ENCODE results near the gene MANBA. TPM values are rescaled to one million over a fixed set of nuclear protein-coding genes. Genes with fewer than 3 reads are reported as not detected.

Gene MANBA
- total RNA-seq, 1 experiment from 2014 or later = 21.4 TPM

GRCh38 chr4:102639598-102639997 lies 121.2 kb downstream of the MANBA start:
- no peaks in the 10 kb centered on the region for H3K27me3 Mint-ChIP-seq (ENCODE audit: low read depth)
- no peaks in the 10 kb centered on the region for H4K20me1 ChIP-seq (ENCODE audit: control insufficient read depth, insufficient read depth, insufficient read length)
- H3K4me1 ChIP-seq (ENCODE audit: insufficient read depth, low read length) = no peaks in the 10 kb centered on the region
- no peak overlapping the region for H3T11ph ChIP-seq (ENCODE audit: low read length)
- no peaks in the 10 kb centered on the region for H3K27me3 ChIP-seq (ENCODE audit: insufficient read depth, low read length)
- no peaks in the 10 kb centered on the region for H3K9me3 Mint-ChIP-seq
- no peak overlapping the region for H3K4ac ChIP-seq (ENCODE audit: low read depth, low read length)
- H2BK12ac ChIP-seq (ENCODE audit: insufficient read length, low read depth, low read length) = no peak overlapping the region
- no peak overlapping the region for H4K5ac ChIP-seq (ENCODE audit: insufficient read length, low read depth, low read length)
- no peaks in the 10 kb centered on the region for H3K9me3 ChIP-seq (ENCODE audit: control insufficient read depth, low read depth, low read length)
- H2BK15ac ChIP-seq (ENCODE audit: low read depth, low read length) = no peak overlapping the region
- H3K4me1 Mint-ChIP-seq = no peaks in the 10 kb centered on the region
- no peak overlapping the region for H3K4me2 ChIP-seq (ENCODE audit: insufficient read depth, insufficient read length, low read length)
- no peak overlapping the region for H2AK5ac ChIP-seq (ENCODE audit: insufficient read length, low read length)
- no peak for TF ChIP-seq CTCF (conservative IDR thresholded peaks at IDR 0.05)
- H3K9ac ChIP-seq (ENCODE audit: extremely low read depth, insufficient read length, low read length) = no peak overlapping the region
- no peak overlapping the region for H2BK20ac ChIP-seq (ENCODE audit: low read depth, low read length, poor library complexity, severe bottlenecking)
- H2BK120ac ChIP-seq (ENCODE audit: low read depth, low read length, poor library complexity, severe bottlenecking) = no peak overlapping the region
- peak overlapping the region in 2 of 3 experiments; percentile 20 to 58; a peak in 2 of 7 replicates for H3K27ac Mint-ChIP-seq
- H2AFZ ChIP-seq (ENCODE audit: low read length) = no peak overlapping the region
- no peaks in the 10 kb centered on the region for H3K79me1 ChIP-seq (ENCODE audit: insufficient read depth, low read depth, low read length, poor library complexity, severe bottlenecking)
- H3K27ac ChIP-seq (ENCODE audit: insufficient read length, low read depth, low read length) = no peak overlapping the region
- H4K8ac ChIP-seq (replicated peaks; ENCODE audit: insufficient read length, low read depth, low read length) = no peak overlapping the region
- WGBS (ENCODE audit: extremely low coverage, insufficient read length, low lambda C conversion rate) = no CpG with 5 or more reads among the region's 7 CpGs
- no peak overlapping the region for H3K56ac ChIP-seq (ENCODE audit: insufficient read length, low read depth, low read length)
- H3K23me2 ChIP-seq (ENCODE audit: insufficient read length, low read depth, low read length, poor library complexity, severe bottlenecking) = no peaks in the 10 kb centered on the region
- H3K79me2 ChIP-seq (ENCODE audit: insufficient read depth, low read length) = no peaks in the 10 kb centered on the region
- H3K36me3 Mint-ChIP-seq (ENCODE audit: insufficient read depth in 1 of 3, low read depth in 3 of 3) = peaks cover 5 to 28% (median 8%) of the 10 kb centered on the region in 3 experiments; a peak in 6 of 7 replicates
- DNase-seq = no peak
- no peak overlapping the region for H3K4me3 Mint-ChIP-seq
- no peak overlapping the region for H3K14ac ChIP-seq (ENCODE audit: insufficient read depth, low read length)
- no peak overlapping the region for H2BK5ac ChIP-seq (ENCODE audit: insufficient read length, low read length)
- no peak overlapping the region for H3K23ac ChIP-seq (ENCODE audit: insufficient read length, low read depth, low read length)
- no peak overlapping the region for H3K18ac ChIP-seq (ENCODE audit: insufficient read length, low read depth, low read length)
- no peak overlapping the region for H4K91ac ChIP-seq (ENCODE audit: insufficient read length, low read depth, low read length)
